Aorta (tissue), 5 donors: ENCODE data around the gene SMARCA2. TPM values are rescaled to one million over a fixed set of nuclear protein-coding genes. Genes with fewer than 3 reads are reported as not detected.

ENCODE experiments used
- ATAC-seq: fragments of 200-7000 bp; cut with Tn5 transposase; one replicate; pipeline ENCODE4 v1.9.1; 2022; ENCODE audit warnings: moderate library complexity; ENCODE audit not compliant: low FRiP score
- DNase-seq, 2 donors: peaks; one replicate each; pipeline ENCODE4 v3.0.0-alpha.2; 2020
- H3K27ac ChIP-seq, 2 donors: one replicate each; pipeline ENCODE4 v1.5.1; 2013; ENCODE audit warnings: low read length in 2 of 2, mild to moderate bottlenecking in 2 of 2, moderate library complexity in 2 of 2, control low read depth in 1 of 2, inconsistent platforms in 1 of 2, low read depth in 1 of 2
- H3K27me3 ChIP-seq, 2 donors: one replicate each; pipeline ENCODE4 v1.6.1; 2013; ENCODE audit warnings: control low read depth in 1 of 2, low read length in 1 of 2, mild to moderate bottlenecking in 1 of 2, moderate library complexity in 1 of 2; ENCODE audit not compliant: insufficient read depth in 2 of 2, control insufficient read depth in 1 of 2
- H3K36me3 ChIP-seq, 2 donors: one replicate each; pipeline ENCODE4 v1.6.1; 2013; ENCODE audit warnings: control low read depth in 1 of 2, low read length in 1 of 2, mild to moderate bottlenecking in 1 of 2; ENCODE audit not compliant: insufficient read depth in 2 of 2, control insufficient read depth in 1 of 2
- H3K4me1 ChIP-seq, 2 donors: one replicate each; pipeline ENCODE4 v1.6.1; 2013; ENCODE audit warnings: low read length in 2 of 2, control low read depth in 1 of 2, mild to moderate bottlenecking in 1 of 2, moderate library complexity in 1 of 2; ENCODE audit not compliant: insufficient read depth in 2 of 2, control insufficient read depth in 1 of 2
- H3K4me3 ChIP-seq, 2 donors: one replicate each; pipeline ENCODE4 v1.5.1; 2013; ENCODE audit warnings: low read length in 2 of 2, control low read depth in 1 of 2, mild to moderate bottlenecking in 1 of 2
- H3K9me3 ChIP-seq: one replicate; pipeline ENCODE4 v1.6.1; 2013; ENCODE audit warnings: mild to moderate bottlenecking, low read length; ENCODE audit not compliant: control insufficient read depth
- WGBS, 2 donors: extraction: QIAGEN DNeasy Blood & Tissue Kit; methylation state at CpG; one replicate each; pipeline ENCODE4 v1.1.7; 2013; 5-methylcytosine and 5-hydroxymethylcytosine counted together
- intact Hi-C, 2 donors: fragments of 100-400 bp; cut with DNase I; formaldehyde crosslinking; loops; one replicate each; pipeline versions ENCODE4 v1.14.2 to v1.15.0; 2022
- polyA plus RNA-seq, 2 donors: library from polyadenylated mRNA; stranded (reverse); fragments of 200-250 nt; gene quantifications; one replicate each; pipeline ENCODE4 v1.2.3, GENCODE V29; 2013
- total RNA-seq, 2 donors: library from RNA; stranded (reverse); fragmentation: NEBNext Ultra II Directional; extraction: Animal tissue kit (Norgen Biotek cat#: 25700); gene quantifications; one replicate each; pipeline ENCODE4 v1.2.1, GENCODE V29; 2021
- donor health status: healthy with polysubstance abuse.
- donor health status: Bipolar disorder and iron deficiency.
- donor health status: DM: no; HTN: no; CAD: no.
- donor health status: DM: no; HTN: no; CAD: no.
- donor health status: DM: yes; HTN: yes; CAD: no.

Gene SMARCA2
- total and polyA plus RNA-seq, 4 donors, result 61.7 to 265 (median 145) TPM

DNA sequence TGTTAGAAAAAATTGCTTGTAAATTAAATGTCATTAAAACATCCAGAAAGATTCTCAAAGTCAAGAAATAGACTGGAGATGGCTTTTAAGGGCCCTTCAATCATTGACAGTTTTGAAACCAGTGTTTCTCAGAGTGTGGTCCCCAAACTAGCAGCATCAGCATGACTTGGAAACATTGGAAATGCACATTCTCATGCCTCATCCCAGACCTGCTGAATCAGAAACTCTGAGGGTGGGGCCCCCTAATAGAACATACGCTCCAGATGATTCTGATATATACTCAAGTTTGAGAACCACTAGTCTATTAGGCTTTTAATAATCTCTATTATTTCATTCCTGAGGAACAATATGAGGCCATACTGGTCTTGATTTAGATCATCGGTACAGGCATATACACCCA is 181.6 kb downstream of the SMARCA2 start:
- Histone ChIP-seq H3K4me3 (no peak overlapping the region), H3K36me3 (peaks cover 4 to 6% of the 10 kb centered on the region in 2 donors), H3K4me1 (no peaks in the 10 kb centered on the region), H3K27me3 (no peaks in the 10 kb centered on the region), H3K27ac (no peak overlapping the region), H3K9me3 (no peaks in the 10 kb centered on the region)
- intact Hi-C loops, result no loop called here
- no peak for ATAC-seq
- DNase-seq, result no peak
- WGBS, 2 donors, result 98 to 100% methylated on average over 2 of the region's 2 CpGs

DNA sequence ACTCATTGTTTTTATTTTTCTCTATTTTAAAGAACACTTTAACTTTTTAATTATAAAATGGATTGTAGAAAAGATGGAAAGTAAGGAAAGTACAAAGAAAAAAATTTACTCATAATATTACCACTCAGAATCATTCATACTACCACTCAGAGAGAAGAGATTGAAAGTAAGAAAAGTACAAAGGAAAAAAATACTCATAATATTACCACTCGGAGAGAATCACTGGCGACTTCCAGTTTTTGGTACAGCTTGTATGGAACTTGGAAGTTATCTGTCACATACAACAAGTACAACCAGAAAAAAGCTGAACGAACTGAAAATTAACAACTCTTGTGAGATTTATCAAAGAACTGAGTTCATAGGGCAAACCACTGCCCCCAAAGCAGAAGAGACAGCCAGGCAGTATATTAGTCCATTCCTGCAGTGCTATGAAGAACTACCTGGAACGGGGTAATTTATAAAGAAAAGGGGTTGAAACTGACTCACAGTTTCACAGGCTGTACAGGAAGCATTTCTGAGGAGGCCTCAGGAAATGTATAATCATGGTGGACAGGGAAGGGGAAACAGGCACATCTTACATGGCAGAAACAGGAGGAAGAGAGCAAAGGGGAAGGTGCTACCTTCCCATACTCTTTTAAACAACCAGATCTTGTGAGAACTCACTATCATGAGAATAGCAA is 183.9 kb downstream of the SMARCA2 start:
- no peaks in the 10 kb centered on the region for H3K9me3 ChIP-seq
- no peak overlapping the region for H3K4me3 ChIP-seq
- intact Hi-C loops, result no loop called here
- ATAC-seq, result no peak
- peaks cover 4 to 6% of the 10 kb centered on the region in 2 donors for H3K36me3 ChIP-seq
- no peak overlapping the region for H3K27ac ChIP-seq
- H3K27me3 ChIP-seq, result no peaks in the 10 kb centered on the region
- no peak for DNase-seq
- no peaks in the 10 kb centered on the region for H3K4me1 ChIP-seq
- 96 to 97% methylated on average over 4 of the region's 4 CpGs for WGBS, 2 donors

DNA sequence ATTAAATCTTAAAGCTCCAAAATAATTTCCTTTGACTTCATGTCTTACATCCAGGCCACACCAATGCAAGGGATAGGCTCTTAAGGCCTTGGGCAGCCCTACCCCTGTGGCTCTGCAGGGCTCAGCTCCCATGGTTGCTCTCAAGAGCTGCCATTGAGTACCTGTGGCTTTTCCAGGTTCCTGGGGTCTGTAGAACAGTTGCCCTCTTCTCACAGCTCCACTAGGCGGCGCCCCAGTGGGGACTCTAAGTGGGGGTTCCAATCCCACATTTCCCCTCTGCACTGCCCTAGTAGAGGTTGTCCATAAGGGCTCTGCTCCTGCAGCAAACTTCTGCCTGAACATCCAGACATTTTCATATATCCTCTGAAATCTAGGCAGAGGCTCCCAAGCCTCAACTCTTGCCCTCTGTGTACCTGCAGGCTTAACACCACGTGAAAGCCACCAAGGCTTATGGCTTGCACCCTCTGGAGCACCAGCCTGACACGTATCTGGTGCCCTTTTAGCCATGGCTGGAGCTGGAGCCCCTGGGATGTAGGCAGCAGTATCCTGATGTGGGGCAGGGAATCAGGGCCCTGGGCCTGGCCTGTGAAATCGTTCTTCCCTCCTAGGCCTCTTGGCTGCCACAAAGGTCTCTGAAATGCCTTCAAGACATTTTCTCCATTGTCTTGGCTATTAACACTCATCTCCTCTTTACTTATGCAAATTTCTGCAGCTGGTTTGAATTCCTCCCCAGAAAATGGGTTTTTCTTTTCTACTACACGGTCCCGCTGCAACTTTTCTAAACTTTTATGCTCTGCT is 185.1 kb downstream of the SMARCA2 start:
- Histone ChIP-seq H3K4me3 (no peak overlapping the region), H3K4me1 (no peaks in the 10 kb centered on the region), H3K27ac (no peak overlapping the region), H3K9me3 (no peaks in the 10 kb centered on the region), H3K27me3 (no peaks in the 10 kb centered on the region), H3K36me3 (peaks cover 0 to 6% of the 10 kb centered on the region in 2 donors)
- DNase-seq, result no peak
- intact Hi-C loops, result no loop called here
- WGBS, 2 donors, result 95 to 99% methylated on average over 7 of the region's 7 CpGs
- ATAC-seq, result no peak

DNA sequence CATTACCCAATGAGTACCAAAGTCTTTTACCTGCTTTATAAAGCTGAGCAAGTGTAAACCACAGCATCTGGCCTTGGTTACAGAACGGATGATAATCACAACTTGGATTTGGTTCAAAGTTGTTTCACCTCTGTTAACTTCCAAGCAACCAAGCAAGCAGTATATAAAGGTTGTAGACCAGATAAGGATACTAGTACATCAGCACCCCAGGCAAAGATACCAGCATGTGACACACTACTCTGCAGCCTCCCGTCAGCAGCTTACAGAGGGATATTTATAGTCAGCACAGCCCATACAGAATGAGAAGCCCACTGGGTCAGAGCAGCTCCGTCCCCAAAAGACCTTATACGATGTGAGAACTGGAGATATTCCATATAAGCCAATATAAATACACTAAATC is 193.3 kb downstream of the SMARCA2 start:
- 57 to 74% methylated on average over 4 of the region's 4 CpGs for WGBS, 2 donors
- no peaks in the 10 kb centered on the region for H3K27me3 ChIP-seq
- ATAC-seq, result no peak
- intact Hi-C loops, result no loop called here
- no peaks in the 10 kb centered on the region for H3K9me3 ChIP-seq
- no peak for DNase-seq
- H3K27ac ChIP-seq, result no peak overlapping the region
- no peak overlapping the region for H3K4me3 ChIP-seq
- H3K36me3 ChIP-seq, result no peaks in the 10 kb centered on the region
- no peaks in the 10 kb centered on the region for H3K4me1 ChIP-seq

DNA sequence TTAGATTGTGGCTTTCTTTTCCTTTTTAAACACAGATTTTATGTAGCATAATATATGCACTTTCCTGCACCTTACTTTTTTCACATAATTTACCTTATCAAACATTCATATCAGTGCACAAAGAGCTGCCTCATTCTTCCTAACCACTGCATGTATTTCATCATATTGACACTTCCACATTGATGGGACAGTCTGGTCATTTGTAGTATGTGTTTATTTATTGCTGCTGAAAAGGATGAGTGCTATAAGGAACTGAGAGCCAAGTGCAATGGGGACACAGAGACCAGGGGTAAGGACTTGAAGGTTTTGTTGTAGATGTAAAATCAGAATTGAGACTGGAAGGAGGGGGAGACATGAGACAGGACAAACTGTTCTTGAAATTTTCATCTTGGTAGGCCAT is 193.8 kb downstream of the SMARCA2 start:
- H3K4me1 ChIP-seq, result no peaks in the 10 kb centered on the region
- H3K4me3 ChIP-seq, result no peak overlapping the region
- no peaks in the 10 kb centered on the region for H3K9me3 ChIP-seq
- DNase-seq (no peak), ATAC-seq (no peak)
- intact Hi-C loops, result no loop called here
- H3K36me3 ChIP-seq, result no peaks in the 10 kb centered on the region
- no peak overlapping the region for H3K27ac ChIP-seq
- no peaks in the 10 kb centered on the region for H3K27me3 ChIP-seq

DNA sequence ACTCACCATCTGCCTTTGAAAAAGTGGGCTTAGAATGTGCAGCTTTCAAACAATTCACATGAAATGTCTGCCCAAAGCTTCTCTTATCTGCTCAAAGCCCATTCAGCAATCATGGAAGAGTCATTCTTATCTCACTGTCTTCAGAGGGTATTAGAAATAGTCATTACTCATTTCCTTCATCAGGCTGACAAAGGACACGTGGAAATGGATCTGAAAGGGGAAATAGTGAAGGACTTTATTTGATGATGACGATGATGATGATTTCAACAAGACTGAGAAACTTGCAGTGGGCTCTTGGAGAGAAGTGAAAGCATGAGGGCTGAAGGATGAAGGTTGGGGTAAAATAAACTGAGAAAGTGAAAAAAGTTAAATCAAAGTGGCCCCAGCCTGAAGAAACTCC is 194.3 kb downstream of the SMARCA2 start:
- ATAC-seq (no peak), DNase-seq (no peak)
- Histone ChIP-seq H3K27me3 (no peaks in the 10 kb centered on the region), H3K9me3 (no peaks in the 10 kb centered on the region), H3K4me3 (no peak overlapping the region), H3K36me3 (no peaks in the 10 kb centered on the region), H3K27ac (no peak overlapping the region), H3K4me1 (no peaks in the 10 kb centered on the region)
- WGBS, 2 donors, result 67 to 81% methylated on average over 2 of the region's 2 CpGs
- intact Hi-C loops, result no loop called here

DNA sequence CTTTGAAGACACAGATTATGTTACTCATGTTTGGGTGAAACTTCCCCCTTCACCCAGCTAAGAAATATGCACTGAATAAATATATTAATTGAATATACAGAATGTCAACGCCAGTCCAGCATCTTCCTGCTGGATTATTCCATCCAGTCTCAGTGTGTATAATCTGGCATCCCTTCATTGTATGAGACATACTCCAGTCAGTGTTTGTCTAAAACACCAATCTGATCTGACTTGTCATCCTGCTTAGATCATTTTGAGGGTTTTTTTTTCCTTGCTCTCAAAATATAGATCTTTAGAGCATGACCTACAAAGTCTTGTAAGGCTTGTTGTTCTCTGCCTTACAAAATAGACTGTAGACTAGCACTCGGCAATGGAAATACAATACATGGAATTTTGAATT is 195.1 kb downstream of the SMARCA2 start:
- Histone ChIP-seq H3K4me1 (no peaks in the 10 kb centered on the region), H3K9me3 (no peaks in the 10 kb centered on the region), H3K27ac (no peak overlapping the region), H3K4me3 (no peak overlapping the region), H3K27me3 (no peaks in the 10 kb centered on the region), H3K36me3 (no peaks in the 10 kb centered on the region)
- no peak for DNase-seq
- 75 to 77% methylated on average over 2 of the region's 2 CpGs for WGBS, 2 donors
- intact Hi-C loops, result no loop called here
- ATAC-seq, result no peak

DNA sequence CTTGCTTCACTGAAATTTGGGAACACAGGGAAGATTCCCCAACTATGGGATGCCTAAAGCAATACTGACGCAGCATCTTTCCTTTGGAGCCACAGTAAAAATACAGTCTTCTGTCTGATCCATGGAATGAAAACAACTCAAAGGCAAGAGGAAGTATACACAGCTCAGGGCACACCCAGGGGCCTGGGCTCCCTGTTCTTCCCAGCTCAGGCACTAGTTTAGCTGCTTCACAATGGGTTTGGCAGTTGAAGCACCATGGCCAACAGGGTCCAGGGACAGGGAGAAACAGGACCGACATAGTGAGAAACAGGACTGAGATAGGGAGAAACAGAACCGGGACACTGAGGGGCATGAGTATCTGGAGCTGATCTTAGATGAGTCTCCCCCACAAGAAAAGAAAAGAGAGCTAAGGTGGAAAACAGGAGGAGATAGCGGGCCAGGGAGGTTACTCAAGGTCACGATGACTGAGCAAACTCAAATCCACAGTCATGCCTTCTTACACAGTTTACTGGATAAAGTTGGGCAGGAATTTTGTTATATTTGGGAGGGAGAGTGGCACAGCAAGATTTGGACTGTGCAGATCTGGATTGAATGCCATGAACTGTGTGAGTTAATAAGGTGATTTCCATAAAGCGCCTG is 198.8 kb downstream of the SMARCA2 start:
- intact Hi-C loops, result no loop called here
- no peaks in the 10 kb centered on the region for H3K27me3 ChIP-seq
- no peaks in the 10 kb centered on the region for H3K9me3 ChIP-seq
- H3K4me1 ChIP-seq, result no peaks in the 10 kb centered on the region
- DNase-seq (no peak), ATAC-seq (no peak)
- H3K4me3 ChIP-seq, result no peak overlapping the region
- no peaks in the 10 kb centered on the region for H3K36me3 ChIP-seq
- 57 to 70% methylated on average over 6 of the region's 6 CpGs for WGBS, 2 donors
- H3K27ac ChIP-seq, result no peak overlapping the region

DNA sequence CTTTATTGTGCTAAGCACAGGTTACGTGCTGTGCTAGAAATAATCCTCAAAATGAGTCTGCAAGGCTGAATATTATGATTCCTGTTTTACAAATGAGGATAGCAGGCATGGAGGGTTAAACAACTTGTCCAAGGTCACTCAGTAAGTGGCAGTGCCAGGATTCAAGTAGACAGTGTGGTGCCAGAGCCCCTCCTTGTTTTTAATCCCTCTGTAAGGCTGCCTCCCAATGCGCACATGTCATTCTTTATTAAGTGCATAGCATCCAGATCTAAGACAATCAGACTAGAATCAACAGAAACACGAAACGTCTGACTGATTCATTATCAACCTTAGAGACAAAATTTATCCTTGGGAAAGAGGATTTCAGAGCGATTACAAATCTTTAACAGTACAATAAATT is 199.6 kb downstream of the SMARCA2 start:
- Histone ChIP-seq H3K27me3 (no peaks in the 10 kb centered on the region), H3K36me3 (no peaks in the 10 kb centered on the region), H3K4me3 (no peak overlapping the region), H3K27ac (no peak overlapping the region), H3K9me3 (no peaks in the 10 kb centered on the region), H3K4me1 (no peaks in the 10 kb centered on the region)
- 77 to 78% methylated on average over 5 of the region's 5 CpGs for WGBS, 2 donors
- no peak for DNase-seq
- intact Hi-C loops, result no loop called here
- no peak for ATAC-seq
